Hepatocyte (in vitro differentiated cells): ENCODE measurements around the gene CUZD1.

Experiments used
- CTCF ChIP-seq: fragments of 200-600 bp; sonication (generic); IDR thresholded peaks from 2 replicates; pipeline ENCODE4 v1.5.1; 2016; ENCODE audit warnings: antibody characterized with exemption, mild to moderate bottlenecking; ENCODE audit not compliant: poor library complexity
- EZH2 ChIP-seq: fragments of 200-600 bp; sonication (generic); IDR thresholded peaks from 2 replicates; pipeline ENCODE4 v1.6.1; 2016; ENCODE audit warnings: antibody characterized with exemption, mild to moderate bottlenecking, borderline replicate concordance

- TF ChIP-seq CTCF (no peak), EZH2 (no peak)
Observed at GRCh38 chr10:122835908-122836307, 9.7 kb downstream of the CUZD1 start.
